Stimulated activated naive CD8-positive, alpha-beta T cell treated with anti-CD3 and anti-CD28 coated beads, Interleukin-15, Interleukin-2, amounts not matched to agents 100 ng/mL and 50 ng/mL, for 24 hours (primary cell): ENCODE data around the gene FEM1A.
"Not testable (repeated sequence)": the region's sequence is repeated elsewhere in the genome, so short reads cannot be mapped to it uniquely, and the experiment has no call there.

Experiments used
- H3K27ac Mint-ChIP-seq: one replicate; pipeline ENCODE4 v1.8.0; 2021; ENCODE audit warnings: mild to moderate bottlenecking, mixed read lengths
- H3K27me3 Mint-ChIP-seq: one replicate; pipeline ENCODE4 v1.8.0; 2021; ENCODE audit warnings: mixed read lengths
- H3K36me3 Mint-ChIP-seq: one replicate; pipeline ENCODE4 v1.8.0; 2021; ENCODE audit warnings: low read depth, mixed read lengths
- H3K4me1 Mint-ChIP-seq: one replicate; pipeline ENCODE4 v1.8.0; 2021; ENCODE audit warnings: low read depth, mixed read lengths
- H3K4me3 Mint-ChIP-seq: one replicate; pipeline ENCODE4 v1.8.0; 2021; ENCODE audit warnings: mild to moderate bottlenecking, mixed read lengths
- H3K9me3 Mint-ChIP-seq: one replicate; pipeline ENCODE4 v1.8.0; 2021; ENCODE audit warnings: mixed read lengths

Gene FEM1A, protein sequence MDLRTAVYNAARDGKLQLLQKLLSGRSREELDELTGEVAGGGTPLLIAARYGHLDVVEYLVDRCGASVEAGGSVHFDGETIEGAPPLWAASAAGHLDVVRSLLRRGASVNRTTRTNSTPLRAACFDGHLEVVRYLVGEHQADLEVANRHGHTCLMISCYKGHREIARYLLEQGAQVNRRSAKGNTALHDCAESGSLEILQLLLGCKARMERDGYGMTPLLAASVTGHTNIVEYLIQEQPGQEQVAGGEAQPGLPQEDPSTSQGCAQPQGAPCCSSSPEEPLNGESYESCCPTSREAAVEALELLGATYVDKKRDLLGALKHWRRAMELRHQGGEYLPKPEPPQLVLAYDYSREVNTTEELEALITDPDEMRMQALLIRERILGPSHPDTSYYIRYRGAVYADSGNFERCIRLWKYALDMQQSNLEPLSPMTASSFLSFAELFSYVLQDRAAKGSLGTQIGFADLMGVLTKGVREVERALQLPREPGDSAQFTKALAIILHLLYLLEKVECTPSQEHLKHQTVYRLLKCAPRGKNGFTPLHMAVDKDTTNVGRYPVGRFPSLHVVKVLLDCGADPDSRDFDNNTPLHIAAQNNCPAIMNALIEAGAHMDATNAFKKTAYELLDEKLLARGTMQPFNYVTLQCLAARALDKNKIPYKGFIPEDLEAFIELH

DNA sequence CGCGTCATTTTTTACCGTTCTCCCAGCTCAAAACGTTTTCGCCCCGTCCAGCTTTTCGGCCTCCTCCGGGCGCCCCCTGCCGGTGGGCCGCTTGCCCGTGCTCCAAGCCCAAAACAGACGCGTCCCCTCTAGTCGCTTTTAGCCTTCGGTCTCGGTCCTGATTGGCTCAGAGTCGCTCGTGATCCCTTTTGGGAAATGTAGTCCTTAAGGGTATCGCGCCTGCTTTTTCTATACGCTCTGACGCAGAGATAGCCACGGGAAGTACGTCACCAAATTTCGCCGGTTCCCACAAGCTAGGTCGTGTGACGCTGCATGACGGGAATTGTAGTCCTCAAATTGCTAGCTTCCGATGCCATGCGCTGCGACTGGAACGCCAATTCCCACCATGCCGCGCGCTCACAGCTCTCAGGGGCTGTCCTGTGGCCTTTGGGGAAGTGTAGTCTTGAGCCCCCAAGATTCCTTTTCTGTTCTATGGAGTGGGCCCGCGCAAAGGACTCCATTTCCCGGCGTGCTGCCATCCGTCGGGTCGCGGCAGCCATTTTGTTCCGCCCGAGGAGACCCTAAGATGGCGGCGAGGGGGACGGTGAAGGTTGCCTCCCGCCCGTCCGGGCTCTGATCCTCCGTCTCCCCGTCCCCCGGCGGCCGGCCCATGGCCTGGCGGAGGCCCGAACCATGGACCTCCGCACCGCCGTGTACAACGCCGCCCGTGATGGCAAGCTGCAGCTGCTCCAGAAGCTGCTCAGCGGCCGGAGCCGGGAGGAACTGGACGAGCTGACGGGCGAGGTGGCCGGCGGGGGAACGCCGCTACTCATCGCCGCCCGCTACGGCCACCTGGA, at the start of gene FEM1A:
TSS of gene FEM1A (plus strand) at position 552 of the 836 bp plus-strand sequence. CDS start at position 673, 121 bp downstream.
- Mint-ChIP-seq H3K4me3 (peak within 1 kb of the TSS; percentile 91), H3K9me3 (no peaks in the 10 kb centered on the region), H3K4me1 (peaks cover 35% of the 10 kb centered on the region), H3K36me3 (peaks cover 32% of the 10 kb centered on the region), H3K27ac (peak within 1 kb of the TSS; percentile 91), H3K27me3 (no peaks in the 10 kb centered on the region)

DNA sequence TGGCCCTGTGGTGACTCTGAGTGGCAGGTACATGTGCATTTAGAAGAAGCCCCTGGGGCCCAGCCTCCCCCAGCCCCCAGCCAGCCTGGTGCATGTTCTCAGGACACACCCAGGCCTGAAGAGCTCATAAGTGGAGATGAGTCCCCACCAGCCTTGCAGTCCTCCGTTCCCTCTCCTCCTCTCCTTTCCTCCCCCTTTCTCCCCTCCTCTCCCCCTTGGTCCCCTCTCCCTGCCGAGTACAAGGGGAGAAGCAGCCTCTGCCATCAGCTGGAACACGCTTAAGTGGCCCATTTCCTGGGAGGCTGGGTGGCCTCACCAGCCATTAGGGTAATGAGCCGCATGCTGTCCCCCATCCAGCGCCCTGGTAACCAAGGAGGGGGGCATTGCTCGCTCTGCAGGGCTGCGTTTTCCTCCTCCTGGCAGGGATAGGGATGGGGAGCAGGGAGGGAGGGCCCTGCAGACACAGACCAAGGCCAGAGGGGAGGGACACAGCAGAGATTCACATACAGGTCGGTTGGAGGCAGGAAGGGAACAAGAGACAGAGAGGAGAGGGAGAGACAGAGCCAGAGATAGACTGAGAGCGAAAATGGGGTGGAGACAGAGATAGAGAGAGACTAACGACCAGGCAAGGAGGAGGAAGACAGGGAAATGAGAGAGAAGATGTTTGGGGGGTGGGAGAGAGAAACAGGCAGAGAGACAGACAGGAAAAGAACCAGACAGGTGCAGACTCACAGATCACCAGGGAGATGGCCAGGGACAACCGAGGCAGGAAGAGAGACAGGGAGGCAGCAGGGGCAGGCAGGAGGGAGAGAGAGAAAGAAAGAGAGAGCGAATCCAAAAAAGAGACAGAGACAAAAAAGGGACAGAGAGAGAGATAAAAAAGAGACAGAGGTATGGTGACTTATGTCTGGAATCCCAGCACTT, 48.5 kb upstream of the FEM1A start:
- Mint-ChIP-seq H3K36me3 (no peaks in the 10 kb centered on the region), H3K27ac (no peak overlapping the region), H3K27me3 (peaks cover 19% of the 10 kb centered on the region), H3K4me1 (no peaks in the 10 kb centered on the region), H3K9me3 (no peaks in the 10 kb centered on the region), H3K4me3 (no peak overlapping the region)

DNA sequence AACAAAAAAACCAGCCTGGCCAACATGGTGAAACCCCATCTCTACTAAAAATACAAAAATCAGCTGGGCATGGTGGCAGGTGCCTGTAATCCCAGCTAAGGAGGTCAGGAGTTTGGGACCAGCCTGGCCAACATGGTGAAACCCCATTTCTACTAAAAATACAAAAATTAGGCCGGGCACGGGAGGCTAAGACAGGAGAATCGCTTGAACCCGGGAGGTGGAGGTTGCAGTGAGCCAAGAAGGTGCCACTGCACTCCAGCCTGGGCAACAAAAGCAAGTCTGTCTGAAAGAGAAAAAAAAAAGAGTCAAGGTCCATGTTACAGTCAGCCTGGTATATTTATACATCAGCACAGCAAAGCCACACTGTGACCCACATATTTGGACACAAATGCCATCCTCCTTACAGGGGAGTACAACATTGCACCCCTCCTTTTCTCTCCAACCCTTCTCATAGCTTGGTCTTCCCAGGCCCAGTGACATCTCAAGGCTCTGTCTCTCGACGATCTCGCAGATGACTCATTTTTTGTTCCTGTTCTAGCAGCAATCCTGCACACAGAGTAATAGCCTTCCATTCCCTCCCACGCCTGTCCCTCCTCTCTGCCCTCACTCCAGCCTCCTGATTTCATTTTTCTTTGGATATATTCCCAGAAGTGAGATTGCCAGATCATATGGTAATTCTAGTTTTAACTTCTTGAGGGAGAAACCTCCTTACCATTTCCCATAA, 46.9 kb upstream of the FEM1A start:
- H3K27ac Mint-ChIP-seq, result no peak overlapping the region

DNA sequence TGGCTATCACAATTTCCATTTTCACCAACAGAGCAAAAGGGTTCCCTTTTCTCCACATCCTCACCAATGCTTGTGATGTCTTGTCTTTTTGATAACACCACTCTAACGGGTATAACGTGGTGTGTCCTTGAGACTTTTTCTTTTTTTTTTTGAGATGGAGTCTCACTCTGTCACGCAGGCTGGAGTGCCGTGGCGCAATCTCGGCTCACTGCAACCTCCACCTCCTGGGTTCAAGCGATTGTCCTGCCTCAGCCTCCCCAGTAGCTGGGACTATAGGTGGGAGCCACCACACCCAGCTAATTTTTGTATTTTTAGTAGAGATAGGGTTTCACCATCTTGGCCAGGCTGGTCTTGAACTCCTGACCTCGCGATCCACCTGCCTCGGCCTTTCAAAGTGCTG, 46.4 kb upstream of the FEM1A start:
- H3K9me3 Mint-ChIP-seq, result not testable (repeated sequence)

More for the DNA sequence above, 46.9 kb upstream of the FEM1A start:
- H3K9me3 Mint-ChIP-seq, result no peaks in the 10 kb centered on the region
- H3K4me1 Mint-ChIP-seq, result no peaks in the 10 kb centered on the region
- no peak overlapping the region for H3K4me3 Mint-ChIP-seq
- H3K27me3 Mint-ChIP-seq, result peaks cover 27% of the 10 kb centered on the region
- H3K36me3 Mint-ChIP-seq, result no peaks in the 10 kb centered on the region

DNA sequence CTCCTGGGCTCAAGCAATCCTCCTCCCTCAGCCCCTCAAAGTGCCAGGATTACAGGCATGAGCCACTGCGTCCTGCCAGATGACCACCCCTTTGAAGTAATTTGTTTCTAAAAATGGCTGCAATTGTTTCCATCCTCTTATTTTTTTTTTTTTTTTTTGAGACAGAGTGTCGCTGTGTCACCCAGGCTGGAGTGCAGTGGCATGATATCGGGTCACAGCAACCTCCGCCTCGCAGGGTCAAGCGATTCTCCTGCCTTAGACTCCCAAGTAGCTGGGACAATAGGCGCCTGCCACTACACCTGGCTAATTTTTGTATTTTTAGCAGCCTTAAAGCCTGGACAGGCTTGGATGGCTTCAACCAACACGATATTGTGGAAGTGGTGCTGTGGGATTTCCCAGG, 45.5 kb upstream of the FEM1A start:
- H3K27ac Mint-ChIP-seq, result no peak overlapping the region
- no peaks in the 10 kb centered on the region for H3K36me3 Mint-ChIP-seq
- H3K4me1 Mint-ChIP-seq, result no peaks in the 10 kb centered on the region
- peaks cover 27% of the 10 kb centered on the region for H3K27me3 Mint-ChIP-seq
- no peaks in the 10 kb centered on the region for H3K9me3 Mint-ChIP-seq
- no peak overlapping the region for H3K4me3 Mint-ChIP-seq

More for the DNA sequence above, 46.4 kb upstream of the FEM1A start:
- H3K4me1 Mint-ChIP-seq, H3K4me3 Mint-ChIP-seq, H3K27ac Mint-ChIP-seq, H3K36me3 Mint-ChIP-seq: not testable (repeated sequence)
- peaks cover 27% of the 10 kb centered on the region for H3K27me3 Mint-ChIP-seq

DNA sequence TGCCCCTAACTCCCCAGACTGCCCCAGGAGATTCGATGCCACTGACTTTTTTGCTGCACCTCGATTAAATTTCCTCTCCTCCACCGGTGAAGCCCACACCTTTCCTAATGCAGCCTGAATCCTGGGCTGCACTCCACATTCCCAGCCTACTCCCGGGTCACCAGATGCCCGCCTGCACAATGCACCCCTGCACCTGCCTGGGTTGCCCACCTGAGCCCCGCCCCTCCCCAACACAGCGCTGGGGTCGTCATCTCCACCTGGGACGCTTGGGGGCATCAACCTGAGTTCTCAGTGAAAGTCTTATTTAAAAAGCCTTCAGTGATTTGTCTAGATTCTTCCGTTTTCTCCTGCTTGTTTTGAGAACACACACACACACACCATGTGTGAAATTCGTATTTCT, 43.3 kb upstream of the FEM1A start:
- H3K27ac Mint-ChIP-seq, result no peak overlapping the region

DNA sequence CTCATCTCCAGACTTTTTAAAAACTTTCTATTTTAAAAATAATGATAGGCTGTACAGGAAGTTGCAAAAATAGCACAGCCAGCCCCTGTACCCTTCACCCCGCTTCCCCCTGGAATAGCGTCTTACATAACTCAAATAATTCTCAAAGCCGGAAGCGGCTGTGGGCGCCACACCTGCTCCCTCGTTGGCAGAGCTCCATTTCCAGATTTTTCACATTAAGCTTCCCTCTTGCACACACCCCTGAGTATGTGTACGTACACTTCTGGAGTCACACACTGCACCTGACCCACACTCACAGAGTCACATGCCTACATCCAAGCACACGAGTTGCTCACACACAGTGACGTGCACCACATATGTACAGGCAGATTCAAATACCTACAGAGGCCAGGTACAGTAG, 42.9 kb upstream of the FEM1A start:
- Mint-ChIP-seq H3K9me3 (no peaks in the 10 kb centered on the region), H3K4me3 (no peak overlapping the region), H3K27ac (no peak overlapping the region), H3K27me3 (peaks cover 19% of the 10 kb centered on the region), H3K36me3 (no peaks in the 10 kb centered on the region), H3K4me1 (no peaks in the 10 kb centered on the region)

More for the DNA sequence above, 43.3 kb upstream of the FEM1A start:
- Mint-ChIP-seq H3K4me1 (no peaks in the 10 kb centered on the region), H3K36me3 (no peaks in the 10 kb centered on the region), H3K9me3 (no peaks in the 10 kb centered on the region), H3K27me3 (peaks cover 21% of the 10 kb centered on the region), H3K4me3 (no peak overlapping the region)

DNA sequence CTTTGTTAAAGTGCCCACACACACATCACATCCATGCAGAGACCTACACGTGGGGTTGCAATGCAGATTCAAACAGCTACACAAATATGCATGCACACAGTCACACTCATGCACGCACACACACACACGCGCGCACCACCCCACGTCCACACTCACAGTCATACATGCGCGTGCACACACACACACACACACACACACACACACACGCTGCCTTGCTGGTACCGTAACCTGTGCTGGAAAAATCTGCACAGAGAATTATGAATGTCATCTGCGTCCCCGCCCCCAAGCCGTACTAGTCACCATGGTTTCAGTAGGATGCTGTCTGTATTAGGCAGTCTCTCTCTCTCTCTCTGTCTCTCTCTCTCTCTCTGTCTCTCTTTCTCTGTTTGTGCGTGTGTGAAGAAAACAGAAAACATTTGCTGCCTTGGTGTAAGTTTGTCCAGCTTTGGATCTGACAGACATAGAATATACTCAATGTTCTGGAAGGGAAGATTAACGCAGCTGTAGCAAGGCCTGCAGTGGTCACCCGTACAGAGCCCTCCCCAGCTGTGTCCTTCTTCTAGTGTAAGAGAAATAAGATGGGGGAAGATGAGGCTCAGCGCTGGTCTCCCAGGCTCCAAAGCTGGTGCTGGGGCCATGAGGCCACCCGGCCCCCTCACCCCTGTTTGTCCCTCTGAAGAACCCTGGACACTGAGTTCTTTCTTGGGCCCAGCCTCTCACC, 41.5 kb upstream of the FEM1A start:
- peaks cover 19% of the 10 kb centered on the region for H3K27me3 Mint-ChIP-seq
- no peaks in the 10 kb centered on the region for H3K36me3 Mint-ChIP-seq
- no peaks in the 10 kb centered on the region for H3K4me1 Mint-ChIP-seq
- no peak overlapping the region for H3K4me3 Mint-ChIP-seq
- H3K9me3 Mint-ChIP-seq, result no peaks in the 10 kb centered on the region
- H3K27ac Mint-ChIP-seq, result no peak overlapping the region

DNA sequence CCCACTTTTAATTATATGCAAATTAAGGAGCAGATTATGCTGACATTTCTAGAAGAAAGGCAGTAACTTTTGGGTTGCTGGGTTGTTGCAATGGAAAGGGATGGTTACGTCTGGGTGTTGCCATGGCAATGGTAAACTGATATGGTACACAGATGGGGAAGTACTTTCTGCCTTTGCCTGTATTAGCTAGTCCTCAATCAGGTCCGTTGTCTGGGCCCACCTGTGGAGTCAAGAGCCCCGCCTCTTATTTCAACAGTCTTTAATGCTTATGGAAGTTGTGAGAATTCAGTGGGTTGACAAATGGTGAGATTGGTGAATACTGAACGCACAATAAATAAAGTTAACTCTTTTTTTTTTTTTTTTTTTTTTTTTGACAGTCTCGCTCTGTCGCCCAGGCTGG, 37.3 kb upstream of the FEM1A start:
- Mint-ChIP-seq H3K27ac (no peak overlapping the region), H3K9me3 (no peaks in the 10 kb centered on the region), H3K36me3 (no peaks in the 10 kb centered on the region), H3K4me1 (peaks cover 1% of the 10 kb centered on the region), H3K4me3 (no peak overlapping the region), H3K27me3 (peaks cover 14% of the 10 kb centered on the region)

DNA sequence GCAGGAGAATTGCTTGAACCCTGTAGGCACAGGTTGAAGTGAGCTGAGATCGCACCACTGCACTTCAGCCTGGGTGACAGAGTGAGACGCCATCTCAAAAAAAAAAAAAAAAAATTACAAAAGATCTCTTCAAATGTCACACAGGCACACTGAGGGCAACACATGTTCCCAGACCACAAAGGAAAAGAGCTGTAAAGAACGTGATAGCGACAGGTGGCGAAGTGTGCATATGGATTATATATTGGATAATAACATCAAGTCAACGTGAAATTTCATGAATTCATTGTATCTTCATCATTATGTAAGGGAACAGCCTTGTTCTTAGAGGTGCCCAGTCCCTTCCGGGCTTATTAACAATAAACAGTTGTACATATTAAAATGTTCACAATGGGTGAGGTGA, 36.1 kb upstream of the FEM1A start:
- no peaks in the 10 kb centered on the region for H3K36me3 Mint-ChIP-seq
- peaks cover 18% of the 10 kb centered on the region for H3K27me3 Mint-ChIP-seq
- no peaks in the 10 kb centered on the region for H3K9me3 Mint-ChIP-seq
- H3K4me1 Mint-ChIP-seq, result peaks cover 10% of the 10 kb centered on the region
- H3K4me3 Mint-ChIP-seq, result no peak overlapping the region
- H3K27ac Mint-ChIP-seq, result no peak overlapping the region

DNA sequence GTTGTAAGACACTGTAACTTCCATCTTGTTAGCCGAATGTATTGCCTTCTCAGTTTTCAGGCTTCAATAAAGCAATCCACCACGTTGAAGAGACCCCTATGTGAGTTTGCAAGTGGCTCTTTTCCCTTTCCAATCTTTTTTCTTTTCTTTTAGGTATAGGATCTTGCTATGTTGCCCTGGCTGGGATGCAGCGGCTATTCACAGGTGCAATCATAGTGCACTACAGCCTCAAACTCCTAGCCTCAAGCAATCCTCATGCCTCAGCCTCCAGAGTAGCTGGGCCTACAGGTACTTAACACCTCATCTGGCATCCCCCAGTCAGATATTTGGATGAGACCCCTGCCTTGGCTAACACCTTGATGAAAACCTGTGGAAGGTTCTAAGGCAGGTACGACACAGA, 33.5 kb upstream of the FEM1A start:
- Mint-ChIP-seq H3K9me3 (no peaks in the 10 kb centered on the region), H3K36me3 (no peaks in the 10 kb centered on the region), H3K27ac (no peak overlapping the region), H3K27me3 (peaks cover 36% of the 10 kb centered on the region), H3K4me1 (peaks cover 11% of the 10 kb centered on the region), H3K4me3 (no peak overlapping the region)

DNA sequence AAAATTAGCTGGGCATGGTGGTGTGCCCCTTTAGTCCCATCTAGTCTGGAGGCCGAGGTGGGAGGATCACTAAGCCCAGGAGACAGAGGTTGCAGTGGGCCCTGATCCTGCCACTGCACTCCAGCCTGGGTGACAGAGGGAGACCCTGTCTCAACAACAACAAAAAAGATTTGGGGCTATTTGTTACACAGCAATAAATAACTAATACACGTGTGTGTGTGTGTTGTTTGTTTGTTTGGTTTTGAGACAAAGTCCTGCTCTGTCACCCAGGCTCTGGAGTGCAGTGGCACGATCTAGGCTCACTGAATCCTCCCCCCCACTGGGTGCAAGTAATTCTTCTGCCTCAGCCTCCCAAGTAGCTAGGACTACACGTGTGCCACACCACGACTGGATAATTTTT, 32.9 kb upstream of the FEM1A start:
- Mint-ChIP-seq H3K4me3 (no peak overlapping the region), H3K27me3 (peaks cover 42% of the 10 kb centered on the region), H3K27ac (no peak overlapping the region), H3K9me3 (no peaks in the 10 kb centered on the region), H3K36me3 (no peaks in the 10 kb centered on the region), H3K4me1 (peaks cover 11% of the 10 kb centered on the region)
